GM12878 (cell line): ENCODE results near the gene POU4F1.

ENCODE experiments used
- ATF7 ChIP-seq: fragments of 450-650 bp; IDR thresholded peaks from 2 replicates; pipeline ENCODE4 v1.6.1; 2016; ENCODE audit warnings: low read depth, mild to moderate bottlenecking
- BHLHE40 ChIP-seq, 2 experiments: fragments of 450-650 bp in 1 of 2; IDR thresholded peaks; 2 replicates each; pipeline ENCODE4 v1.6.1; 2011 to 2017; ENCODE audit warnings: low read depth in 2 of 2, borderline replicate concordance in 1 of 2, improper control_type of control experiment in 1 of 2, low read length in 1 of 2, mild to moderate bottlenecking in 1 of 2
- FOXM1 ChIP-seq: IDR thresholded peaks from 2 replicates; pipeline ENCODE4 v1.6.1; 2012; ENCODE audit warnings: low read depth, mild to moderate bottlenecking, inconsistent platforms, low read length, moderate library complexity
- GABPA ChIP-seq: IDR thresholded peaks from 2 replicates; pipeline ENCODE4 v1.6.1; 2014; ENCODE audit warnings: antibody characterized with exemption, low read depth, mild to moderate bottlenecking, inconsistent platforms
- MEF2A ChIP-seq: IDR thresholded peaks from 2 replicates; pipeline ENCODE4 v1.6.1; 2011; ENCODE audit warnings: low read depth, mild to moderate bottlenecking, low read length, moderate library complexity; ENCODE audit not compliant: insufficient read depth
- POLR2A ChIP-seq: IDR thresholded peaks from 2 replicates; pipeline ENCODE4 v1.6.1; 2011; ENCODE audit warnings: low read depth, mild to moderate bottlenecking, low read length
- POLR2AphosphoS5 ChIP-seq: IDR thresholded peaks from 2 replicates; pipeline ENCODE4 v1.6.1; 2011; ENCODE audit warnings: mild to moderate bottlenecking, low read length, inconsistent platforms
- RCOR1 ChIP-seq: conservative IDR thresholded peaks from 2 replicates; pipeline ENCODE4 v1.6.1; 2012; ENCODE audit warnings: low read depth, low read length, improper control_type of control experiment
- SIN3A ChIP-seq: IDR thresholded peaks from 2 replicates; pipeline ENCODE4 v1.6.1; 2012; ENCODE audit warnings: low read depth, low read length, improper control_type of control experiment
- YY1 ChIP-seq: IDR thresholded peaks from 2 replicates; pipeline ENCODE4 v1.6.1; 2011; ENCODE audit warnings: low read depth, mild to moderate bottlenecking, low read length
- TF ChIP-seq, protein P1 (sequence below), 3 experiments: IDR thresholded peaks in 2 of 3; conservative IDR thresholded peaks in 1 of 3; 2 replicates each; pipeline ENCODE4 v1.5.1; 2011; ENCODE audit warnings: low read depth in 3 of 3, low read length in 3 of 3, mild to moderate bottlenecking in 3 of 3, control low read depth in 2 of 3, moderate library complexity in 2 of 3, inconsistent platforms in 1 of 3, mixed read lengths in 1 of 3; ENCODE audit not compliant: control insufficient read depth in 2 of 3, insufficient read depth in 1 of 3; ENCODE audit errors: extremely low read depth in 1 of 3

DNA sequence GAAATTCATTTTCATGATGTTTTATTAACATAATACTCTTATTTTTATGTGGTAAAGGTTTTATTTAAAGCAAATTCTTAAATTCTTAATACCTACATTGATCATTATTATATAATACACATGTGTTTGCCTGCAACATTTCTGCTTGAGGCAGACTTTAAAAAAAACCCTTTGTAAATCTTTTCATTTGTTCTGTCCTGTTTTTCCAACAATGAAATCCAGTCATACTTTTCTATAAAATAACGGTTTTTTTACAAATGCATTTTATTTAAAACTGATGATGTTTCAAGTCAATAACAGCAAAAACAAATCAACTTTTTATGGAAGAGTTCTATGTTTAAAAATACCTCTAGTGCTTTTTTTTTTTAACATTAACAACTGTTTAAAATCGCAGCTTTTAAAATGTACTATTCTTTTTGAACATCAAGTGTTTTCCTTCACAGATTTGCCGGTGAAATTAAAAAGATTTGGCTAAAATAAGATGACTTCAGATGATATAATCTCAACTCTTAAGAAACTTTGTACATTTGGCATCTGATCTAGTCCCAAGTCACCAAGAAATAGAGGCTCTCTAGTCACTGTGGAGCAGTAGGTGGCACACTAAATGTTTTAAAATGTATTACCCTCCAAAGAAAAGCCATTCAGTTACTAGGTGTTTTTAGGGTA, 5.1 kb downstream of the POU4F1 start:
- TF ChIP-seq ATF7 (no peak), SIN3A (no peak), GABPA (no peak), POLR2AphosphoS5 (no peak), YY1 (no peak), MEF2A (no peak), BHLHE40 (IDR thresholded peaks at IDR 0.05; ENCODE audit: borderline replicate concordance in 1 of 2, low read depth in 2 of 2, low read length in 1 of 2) (no peak), FOXM1 (no peak), POLR2A (no peak), RCOR1 (no peak)
- TF ChIP-seq, protein P1, sequence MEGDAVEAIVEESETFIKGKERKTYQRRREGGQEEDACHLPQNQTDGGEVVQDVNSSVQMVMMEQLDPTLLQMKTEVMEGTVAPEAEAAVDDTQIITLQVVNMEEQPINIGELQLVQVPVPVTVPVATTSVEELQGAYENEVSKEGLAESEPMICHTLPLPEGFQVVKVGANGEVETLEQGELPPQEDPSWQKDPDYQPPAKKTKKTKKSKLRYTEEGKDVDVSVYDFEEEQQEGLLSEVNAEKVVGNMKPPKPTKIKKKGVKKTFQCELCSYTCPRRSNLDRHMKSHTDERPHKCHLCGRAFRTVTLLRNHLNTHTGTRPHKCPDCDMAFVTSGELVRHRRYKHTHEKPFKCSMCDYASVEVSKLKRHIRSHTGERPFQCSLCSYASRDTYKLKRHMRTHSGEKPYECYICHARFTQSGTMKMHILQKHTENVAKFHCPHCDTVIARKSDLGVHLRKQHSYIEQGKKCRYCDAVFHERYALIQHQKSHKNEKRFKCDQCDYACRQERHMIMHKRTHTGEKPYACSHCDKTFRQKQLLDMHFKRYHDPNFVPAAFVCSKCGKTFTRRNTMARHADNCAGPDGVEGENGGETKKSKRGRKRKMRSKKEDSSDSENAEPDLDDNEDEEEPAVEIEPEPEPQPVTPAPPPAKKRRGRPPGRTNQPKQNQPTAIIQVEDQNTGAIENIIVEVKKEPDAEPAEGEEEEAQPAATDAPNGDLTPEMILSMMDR (IDR thresholded peaks at IDR 0.05 in 2 of 3, conservative IDR thresholded peaks at IDR 0.05 in 1 of 3; ENCODE audit: control insufficient read depth in 2 of 3, extremely low read depth in 1 of 3, insufficient read depth in 1 of 3, low read depth in 3 of 3, low read length in 3 of 3), result no peak
